NCI-H345 (cell line): ENCODE data around the gene RPRML.
A peak's percentile ranks its signal among the peaks of the same experiment; 100 is the strongest.
"Not testable (repeated sequence)": the region's sequence is repeated elsewhere in the genome, so short reads cannot be mapped to it uniquely, and the experiment has no call there.

Source experiments
- DNase-seq: peaks from one replicate; lab custom pipeline; 2025; lab: John Stamatoyannopoulos, UW

Gene RPRML

DNA sequence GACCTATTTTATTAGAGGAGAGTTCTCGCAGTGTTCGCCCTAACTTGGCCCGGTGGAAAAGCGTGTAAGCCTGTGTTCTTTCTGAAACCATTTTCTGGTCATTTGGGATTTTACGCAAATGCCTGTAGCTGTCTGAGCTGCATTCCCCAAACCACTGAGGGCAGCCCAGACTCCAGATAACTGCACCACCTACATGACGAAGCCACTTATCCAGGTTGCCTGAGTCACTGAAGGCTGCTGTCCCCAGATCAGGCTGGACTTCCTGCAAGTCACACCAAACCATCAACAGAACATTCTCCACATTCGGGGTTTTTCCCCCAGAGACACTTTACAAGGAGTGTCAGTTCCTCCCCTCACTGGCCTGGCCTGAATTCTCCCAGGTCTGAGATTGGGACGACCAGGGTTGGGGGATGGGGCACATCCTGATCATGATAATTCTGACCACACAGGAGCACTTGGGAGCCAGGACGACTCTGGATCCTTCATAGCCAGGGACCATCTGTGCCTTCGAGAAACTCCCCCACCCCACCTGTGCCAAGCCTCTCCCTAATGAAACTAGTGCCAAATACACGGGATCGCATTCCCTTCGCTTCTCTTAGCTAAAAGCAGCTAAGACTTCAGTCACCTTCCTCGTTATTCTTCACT lies 2.3 kb downstream of the RPRML start:
- DNase-seq: no peak

DNA sequence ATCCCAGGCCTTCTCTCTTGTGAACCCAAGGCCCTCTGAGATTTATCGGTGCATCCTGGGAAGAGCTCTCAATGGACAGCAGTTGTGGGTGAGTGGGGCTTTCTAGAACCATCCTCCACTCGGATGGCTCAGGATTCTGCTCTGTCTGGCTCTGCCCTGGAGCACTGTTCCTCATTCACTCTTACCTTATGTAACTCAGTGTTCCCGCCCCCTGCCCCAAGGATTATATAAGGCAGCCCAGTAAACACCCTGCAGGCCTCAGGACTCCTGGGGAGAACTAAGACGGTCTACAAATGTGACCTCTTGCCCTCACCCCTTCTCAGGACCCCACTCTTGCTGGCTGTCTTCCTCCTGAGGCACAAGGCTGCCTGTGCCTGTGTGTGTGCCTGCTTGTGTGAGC lies 3.8 kb downstream of the RPRML start:
- no peak for DNase-seq

DNA sequence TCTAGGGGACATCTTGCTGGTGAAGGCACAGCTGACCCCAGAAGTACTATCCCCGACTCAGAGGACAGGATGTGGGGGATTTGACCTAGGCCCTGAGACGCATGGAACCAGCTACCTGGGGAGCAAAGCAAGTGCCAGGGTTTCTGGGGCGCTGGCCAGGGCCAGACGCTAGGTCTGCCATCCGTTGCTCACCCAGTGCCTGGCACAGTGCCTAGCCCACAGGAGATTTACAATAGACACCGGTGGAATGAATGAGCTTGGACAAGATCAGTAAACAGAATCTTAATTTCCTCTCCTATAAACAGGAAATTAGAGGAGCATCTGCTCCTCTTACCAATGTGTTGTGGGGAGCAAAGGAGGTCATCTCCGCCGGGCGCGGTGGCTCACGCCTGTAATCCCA lies 5.0 kb downstream of the RPRML start:
- DNase-seq: peak; percentile 43

DNA sequence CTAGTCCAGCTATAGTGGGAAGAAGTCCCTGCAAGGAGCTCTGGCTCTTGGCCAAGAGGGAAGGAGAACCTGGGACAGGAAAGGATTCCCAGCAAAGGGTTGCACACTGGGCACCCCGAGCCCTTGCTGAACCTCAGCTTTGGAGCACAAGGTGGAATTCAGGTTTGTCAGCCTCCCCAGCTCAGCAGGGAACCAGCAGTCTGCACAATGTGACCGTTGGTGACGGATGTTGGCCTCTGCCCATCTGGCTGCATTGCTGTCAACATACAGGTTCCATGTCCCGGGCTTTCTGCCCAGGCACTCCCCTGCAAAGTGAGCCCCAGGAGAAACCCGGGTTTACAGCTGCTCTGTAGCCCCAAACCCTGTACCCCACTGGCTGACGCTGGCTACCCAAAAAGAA lies 6.7 kb downstream of the RPRML start:
- no peak for DNase-seq

DNA sequence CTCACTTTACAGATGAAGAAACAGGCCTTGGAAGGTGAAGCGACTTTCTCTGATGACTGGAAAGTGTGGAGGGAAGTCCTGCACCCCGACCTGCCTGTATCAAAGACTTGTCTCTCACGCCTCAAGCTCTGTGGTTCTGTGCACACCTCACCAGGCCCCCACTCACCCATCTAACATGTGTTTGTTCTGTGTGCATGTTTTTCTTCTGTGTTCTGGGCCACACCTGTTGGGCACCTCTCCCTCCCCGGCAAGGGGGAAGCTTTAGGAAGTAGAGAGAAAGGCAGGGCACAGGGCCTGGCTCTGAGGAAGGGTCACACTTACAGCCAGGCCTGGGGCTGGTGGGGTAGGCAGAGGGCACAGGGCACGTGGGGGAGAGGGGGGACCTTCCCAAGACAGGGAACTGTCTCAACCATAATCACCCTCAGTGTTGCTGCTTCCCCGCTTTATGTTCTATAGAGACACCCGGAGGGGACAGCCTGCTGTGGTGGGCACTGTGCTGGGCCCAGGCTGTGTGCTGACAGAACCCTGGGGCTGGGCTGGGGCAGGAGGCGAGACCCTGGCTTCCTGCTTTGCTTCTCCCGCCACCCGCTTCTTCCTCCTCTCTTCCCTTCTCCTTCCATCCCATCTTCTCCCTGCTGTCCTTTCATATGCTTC lies 7.3 kb downstream of the RPRML start:
- DNase-seq: no peak

DNA sequence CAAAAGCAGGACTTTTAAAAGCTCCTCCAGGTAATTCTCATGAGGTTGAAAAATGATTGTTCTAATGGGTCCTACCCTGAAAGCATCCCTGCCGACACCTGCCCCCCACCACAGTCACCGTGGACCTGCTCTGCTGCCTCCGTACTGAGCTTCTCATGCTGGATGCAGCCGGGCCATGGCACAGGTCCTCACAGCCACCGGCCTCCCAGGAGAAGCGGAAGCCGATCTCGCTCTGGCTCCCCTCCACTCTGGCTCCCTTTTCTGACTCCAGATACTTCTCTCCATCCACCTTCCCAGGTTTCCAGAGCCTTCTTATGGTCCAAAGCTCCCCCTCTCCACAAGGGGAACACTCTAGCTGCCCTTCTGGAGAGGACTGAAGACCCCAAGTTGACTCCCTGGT lies 10.2 kb downstream of the RPRML start:
- DNase-seq: no peak

DNA sequence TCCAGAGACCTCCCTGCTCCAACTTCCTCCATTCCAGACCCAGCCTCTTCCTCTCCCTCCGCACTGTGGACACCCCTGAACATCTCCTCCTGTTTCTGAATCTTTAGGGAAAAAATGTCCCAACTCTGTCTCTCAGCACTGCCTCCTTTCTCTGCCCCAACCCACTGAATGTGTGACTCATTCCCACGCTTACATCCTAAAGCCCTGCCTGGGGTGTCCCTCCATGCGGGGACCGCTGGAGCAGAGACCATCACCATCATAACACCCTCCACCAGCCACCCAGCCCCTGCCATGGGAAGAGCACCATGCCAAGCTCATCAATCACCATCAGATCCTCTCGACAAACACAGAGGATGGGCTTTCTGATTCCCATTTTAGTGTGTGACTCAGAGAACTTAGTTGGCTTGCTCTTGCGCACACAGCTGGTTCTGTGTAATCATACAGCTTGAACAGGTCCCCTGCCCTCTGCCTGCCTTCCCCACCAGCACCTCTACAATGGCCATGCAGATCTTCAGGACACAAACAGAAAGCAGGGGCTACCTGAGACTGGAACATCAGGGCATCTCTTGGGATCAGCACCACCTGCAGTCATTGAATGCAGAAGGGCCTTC lies 10.7 kb downstream of the RPRML start:
- no peak for DNase-seq

DNA sequence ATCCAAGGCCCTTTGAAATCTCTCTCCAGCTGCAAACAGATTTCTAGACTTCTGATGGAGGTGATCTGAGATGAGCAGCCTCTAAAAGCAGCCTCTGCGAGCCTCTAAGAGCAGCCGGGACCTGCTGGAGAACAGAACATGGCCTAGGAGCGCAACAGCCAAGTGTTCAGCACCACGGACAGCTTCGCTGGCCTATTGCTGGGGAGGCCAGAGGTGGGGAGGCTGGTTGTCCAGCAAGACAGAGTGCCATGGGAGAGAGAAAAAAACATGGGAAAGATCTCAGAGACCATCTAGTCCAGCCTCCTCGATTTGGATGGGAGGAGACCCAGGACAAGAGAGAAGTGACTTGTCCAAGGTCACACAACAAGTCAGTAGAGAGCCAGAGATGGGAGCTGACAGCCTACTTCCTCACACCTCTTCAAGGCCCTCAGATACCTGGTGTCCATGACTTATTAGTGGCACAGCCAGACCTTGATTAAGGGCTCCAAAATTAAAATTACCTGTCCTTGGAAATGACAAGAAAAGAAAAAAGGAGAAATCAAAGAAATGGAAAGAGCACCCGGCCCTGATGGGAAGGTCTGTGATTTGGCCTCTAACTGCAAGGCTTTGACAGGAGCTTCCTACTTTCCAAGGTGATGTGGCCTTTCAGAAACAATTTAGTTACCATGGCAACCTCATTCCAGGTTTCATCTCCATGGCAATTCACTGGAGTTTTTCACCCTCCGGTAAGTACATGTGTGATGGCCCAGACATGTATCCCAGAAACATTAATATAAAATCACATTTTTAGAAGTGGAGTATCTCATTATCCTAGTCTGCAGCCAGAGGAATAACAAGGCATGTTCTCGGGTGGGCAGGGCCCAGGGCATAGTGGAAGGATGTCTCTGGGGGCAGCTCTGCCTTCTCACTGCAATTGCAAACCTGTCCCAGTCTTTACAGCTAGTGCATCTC lies 14.5 kb downstream of the RPRML start:
- DNase-seq: no peak

DNA sequence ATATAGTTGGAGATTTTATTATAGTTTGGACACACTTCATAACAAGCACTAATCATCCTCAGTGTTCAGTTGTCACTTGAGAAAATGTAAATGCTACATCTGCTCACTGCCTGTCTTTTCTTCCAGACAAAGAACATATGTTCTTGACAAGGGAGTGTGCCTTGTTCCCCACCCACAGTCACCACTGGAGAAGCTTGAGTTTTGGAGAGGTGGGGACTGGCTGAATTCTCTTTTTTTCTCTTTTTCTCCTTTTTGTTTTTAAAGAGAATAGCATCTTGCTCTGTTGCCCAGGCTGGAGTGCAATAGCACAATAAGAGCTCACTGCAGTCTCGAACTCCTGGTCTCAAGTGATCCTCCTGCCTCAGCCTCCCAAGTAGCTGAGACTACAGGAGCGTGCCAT lies 15.5 kb downstream of the RPRML start:
- DNase-seq: no peak

DNA sequence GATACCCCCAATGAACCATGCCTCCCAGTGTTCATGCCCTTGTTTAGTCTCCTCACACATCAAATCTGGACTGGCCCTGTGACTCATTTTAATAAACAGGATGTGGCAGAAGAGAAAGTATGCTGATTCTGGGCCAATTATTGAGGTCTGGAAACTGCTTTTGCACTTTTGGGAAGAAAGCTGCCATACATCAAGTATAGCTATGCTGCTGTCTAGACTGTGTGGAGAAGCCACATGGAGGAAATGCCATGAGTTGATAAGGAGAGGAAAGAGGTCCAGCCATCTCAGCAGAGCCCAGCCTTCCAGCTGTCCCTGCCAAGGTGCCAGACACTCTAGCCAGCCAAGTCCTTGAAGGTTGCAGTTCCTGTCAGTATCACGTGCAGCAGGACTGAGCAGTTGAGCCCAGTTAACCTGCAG lies 16.7 kb downstream of the RPRML start:
- no peak for DNase-seq

DNA sequence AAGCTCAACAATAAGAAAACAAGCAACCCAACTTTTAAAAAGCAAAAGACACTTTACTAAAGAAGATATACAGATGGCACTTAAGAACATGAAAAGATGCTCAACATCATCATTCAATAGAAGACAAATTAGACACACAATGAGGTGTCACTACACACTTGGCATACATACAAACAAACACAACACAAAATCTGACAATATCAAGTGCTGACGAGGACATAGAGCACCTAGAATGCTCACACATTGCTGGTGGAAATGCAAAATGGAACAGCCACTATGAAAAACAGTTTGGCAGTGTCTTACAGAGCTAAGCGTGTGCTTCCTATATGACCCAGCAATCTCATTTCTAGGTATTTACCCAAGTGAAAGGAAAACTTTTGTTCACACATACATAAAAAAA lies 18.9 kb downstream of the RPRML start:
- no peak for DNase-seq

DNA sequence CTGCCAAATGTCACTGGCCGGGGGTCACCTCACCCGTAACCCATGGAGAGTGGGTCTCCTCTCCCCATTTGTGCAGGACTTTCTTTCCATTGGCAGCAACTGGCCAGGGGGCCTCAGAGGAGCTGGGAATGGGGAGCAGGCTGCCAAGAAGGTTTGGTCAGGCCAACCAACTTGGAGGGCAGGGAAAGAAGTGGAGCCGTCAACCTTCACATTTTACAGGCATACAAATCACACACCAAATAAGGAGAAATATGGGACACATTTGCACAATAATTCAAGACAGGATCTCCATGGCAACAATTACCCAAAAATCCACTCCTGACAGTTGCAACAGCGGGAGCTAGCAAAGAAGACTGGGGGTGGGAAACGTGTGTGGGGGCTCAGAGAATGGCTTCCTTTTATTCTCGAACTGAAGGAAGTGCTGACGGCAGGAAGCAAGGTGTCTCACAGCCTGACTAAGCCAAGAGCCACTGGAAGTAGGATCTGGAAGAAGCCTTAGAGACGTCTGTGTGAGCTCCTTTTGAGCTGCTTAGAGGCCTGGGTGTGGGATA lies 20.9 kb downstream of the RPRML start:
- DNase-seq: no peak

DNA sequence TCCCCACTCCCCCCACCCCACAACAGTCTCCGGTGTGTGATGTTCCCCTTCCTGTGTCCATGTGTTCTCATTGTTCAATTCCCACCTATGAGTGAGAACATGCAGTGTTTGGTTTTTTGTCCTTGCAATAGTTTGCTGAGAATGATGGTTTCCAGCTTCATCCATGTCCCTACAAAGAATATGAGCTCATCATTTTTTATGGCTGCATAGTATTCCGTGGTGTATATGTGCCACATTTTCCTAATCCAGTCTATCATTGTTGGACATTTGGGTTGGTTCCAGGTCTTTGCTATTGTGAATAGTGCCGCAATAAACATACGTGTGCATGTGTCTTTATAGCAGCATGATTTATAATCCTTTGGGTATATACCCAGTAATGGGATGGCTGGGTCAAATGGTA lies 25.9 kb downstream of the RPRML start:
- not testable (repeated sequence) for DNase-seq

DNA sequence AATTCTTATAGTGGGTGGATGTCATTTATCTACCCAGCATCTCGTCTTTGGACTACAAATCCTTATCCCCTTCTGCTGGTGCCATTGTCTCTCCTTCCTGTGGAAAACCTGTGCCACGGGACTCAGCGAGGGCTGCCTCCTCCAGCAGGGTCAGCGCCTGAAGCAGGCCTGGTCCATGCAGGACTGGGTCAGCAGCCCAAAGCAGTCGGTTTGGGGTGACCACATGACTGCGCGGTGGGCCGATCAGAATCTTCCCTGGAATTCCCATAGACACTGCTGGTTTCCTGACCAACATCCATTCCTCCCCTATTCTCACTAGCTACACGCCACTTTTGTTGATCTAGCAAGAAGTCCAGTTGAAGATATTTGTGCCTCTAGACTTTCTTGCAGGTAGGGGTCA lies 26.9 kb downstream of the RPRML start:
- DNase-seq: no peak

DNA sequence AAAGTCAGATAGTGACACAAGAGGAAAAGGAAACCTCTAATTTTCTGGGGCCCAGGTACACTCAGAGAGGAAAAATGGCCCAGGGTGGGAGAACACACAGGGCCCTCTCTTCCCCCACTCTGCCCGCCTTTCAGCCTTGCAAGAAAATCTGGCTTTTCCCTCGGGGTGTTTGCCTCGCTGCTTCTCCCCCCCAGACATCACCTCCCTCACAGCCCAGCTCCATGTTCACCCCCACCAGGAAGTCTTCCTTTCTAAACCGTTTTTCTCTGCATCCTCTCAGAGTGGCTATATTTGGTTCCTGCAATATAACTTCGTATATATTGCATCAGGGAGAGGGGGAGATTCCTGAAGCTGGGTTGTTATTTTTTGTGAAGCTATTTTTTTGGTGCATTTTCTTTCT lies 27.3 kb downstream of the RPRML start:
- DNase-seq: no peak

DNA sequence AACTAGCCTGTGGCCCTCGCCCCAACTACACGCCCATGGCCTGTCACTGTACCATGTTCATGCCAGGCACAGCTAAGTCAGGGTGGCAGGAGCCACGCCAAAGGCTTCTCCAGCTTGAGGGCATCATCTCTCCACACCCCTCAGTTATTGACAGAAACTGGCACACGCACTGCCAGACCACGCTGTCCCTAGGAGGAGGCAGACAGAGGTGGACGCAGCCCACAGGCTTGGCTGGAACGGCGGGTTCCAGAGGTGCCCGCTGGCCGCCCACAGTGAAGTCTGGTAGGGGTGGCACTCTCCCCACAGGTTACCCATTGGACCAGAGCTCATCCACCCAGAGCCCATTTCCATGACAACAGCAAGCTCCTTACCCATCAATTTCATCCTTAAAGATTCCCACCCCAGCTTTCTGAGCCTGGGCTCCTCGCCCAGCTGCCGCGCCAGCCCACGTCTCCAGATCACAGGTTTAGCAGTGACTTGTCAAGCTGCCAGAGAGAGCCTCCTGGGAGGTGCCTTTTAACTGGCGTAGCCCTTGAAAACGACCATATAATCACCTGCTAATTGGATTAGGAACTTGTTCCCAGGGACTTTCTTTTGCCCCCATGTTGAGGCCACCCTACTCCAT lies 27.9 kb downstream of the RPRML start:
- DNase-seq: no peak

DNA sequence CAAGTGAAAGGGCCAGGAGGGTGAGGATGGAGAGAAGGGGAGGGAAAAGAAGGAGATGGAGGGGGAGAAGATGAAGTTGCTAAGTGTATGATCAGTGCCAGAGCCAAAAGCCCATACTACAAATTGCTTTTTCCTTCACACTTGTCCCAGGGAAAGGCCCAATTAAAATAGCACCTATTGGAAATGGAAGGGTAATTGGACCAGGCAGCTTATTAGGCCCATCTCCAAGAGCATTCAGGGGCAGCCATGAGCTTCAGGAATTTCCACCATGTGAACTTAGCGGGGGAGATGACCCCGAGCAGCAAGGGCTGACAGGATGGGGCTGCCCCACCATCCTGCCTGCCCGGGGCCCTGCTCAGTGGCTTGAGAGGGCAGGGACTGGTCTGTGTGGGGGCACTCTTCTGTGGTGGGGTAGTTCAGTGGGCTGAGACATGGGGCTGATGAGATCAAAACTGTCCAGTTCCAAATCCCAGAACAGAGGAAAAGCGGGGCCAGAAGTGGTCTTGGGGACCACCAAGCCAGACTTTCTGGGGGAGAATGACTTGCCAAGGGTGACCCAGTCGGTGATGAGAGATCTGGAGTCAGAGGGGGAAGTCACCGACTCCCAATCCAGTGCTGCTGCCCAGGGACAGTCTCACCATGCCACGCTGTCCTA lies 28.6 kb downstream of the RPRML start:
- no peak for DNase-seq

DNA sequence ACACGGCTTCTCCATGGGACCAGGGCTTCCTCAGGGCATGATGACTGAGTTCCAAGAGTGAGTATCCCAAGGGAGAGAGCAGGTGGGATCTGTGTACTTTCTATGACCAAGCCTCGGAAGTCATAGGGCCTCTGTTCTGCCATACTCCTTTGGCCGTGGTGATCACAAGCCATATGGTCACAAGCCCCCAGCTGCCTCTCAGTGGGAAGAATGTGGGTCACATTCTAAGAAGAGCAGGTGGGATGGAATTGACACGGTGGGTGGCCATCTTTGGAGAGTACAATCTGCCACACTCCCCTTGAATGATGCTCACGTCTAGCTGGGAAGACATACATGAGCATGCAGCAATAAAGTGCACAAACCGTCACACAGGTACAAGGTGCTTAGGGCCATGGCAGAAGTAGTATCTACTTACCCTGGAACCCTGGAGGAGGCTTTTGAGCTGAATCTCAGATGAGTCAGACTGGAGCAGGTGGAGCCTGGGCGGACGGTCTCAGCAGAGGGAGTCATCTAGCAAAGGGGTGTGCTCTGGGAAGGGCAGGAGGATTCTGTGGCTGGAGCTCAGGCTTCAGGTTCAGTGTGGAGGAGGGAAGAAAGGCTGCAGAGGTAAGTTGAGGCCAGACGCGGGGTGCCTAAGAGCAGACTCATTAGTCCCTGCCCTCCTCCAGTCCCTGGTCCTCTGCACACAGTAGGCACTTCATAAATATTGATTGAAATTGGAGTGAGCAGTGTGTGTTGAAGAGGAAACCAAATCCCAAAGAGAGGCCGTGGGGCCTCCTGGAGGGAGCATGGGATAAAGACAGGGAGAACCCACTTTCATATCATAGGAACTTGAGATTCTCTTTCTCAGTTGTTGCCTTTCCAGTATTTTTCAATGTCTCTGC lies 29.5 kb downstream of the RPRML start:
- DNase-seq: no peak

DNA sequence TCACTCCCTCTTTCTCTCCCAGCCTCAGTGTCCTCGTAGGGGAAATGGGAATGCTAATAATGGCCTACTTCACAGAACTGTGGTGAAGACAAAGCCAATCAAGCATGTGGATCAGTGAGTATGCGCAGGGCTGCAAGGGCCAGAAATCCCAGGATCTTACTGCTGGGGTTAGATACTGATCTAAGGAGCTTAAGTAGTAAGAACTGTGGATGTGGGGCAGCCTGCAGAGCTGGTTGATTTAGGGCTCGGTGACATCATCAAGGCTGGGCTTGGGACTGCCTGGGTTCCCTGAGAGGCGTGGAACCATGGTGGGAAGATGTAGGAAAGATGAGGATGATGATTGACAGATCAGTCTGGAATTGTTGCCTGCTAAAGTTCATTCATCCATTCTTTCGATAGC lies 30.5 kb downstream of the RPRML start:
- no peak for DNase-seq

DNA sequence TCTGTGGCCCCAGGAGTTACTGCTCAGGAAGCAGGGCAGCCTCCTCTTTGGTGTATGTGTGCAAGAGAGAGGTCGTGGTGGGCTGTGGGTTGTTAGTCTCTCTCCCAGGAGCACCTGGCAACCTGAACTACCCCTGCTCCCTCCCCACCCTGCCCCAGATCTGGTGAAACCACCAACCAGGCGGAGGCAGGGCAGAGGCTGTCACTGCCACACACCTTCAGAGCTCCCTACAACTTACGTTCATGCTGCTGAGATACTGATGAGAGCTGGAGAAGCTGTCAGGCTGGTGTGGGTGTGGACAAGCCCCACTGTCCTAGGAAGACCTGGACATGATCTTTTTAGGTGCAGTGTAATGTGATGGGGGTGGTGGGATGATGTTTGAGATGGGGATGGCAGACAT lies 31.8 kb downstream of the RPRML start:
- no peak for DNase-seq
